ENCODE results near the gene BAZ1B.

- TF ChIP-seq POLR2A (IDR thresholded peaks at IDR 0.05; ENCODE audit: low read length) (no peak), GATA1 (IDR thresholded peaks at IDR 0.05; ENCODE audit: low read depth, low read length) (no peak)
Observed at GRCh38 chr7:73560109-73560835, 38.2 kb upstream of the BAZ1B start.

Measured in erythroblast (primary cell).